HG02938 (cell line): ENCODE measurements around the gene ZNF747.
"Not testable (repeated sequence)": the region's sequence is repeated elsewhere in the genome, so short reads cannot be mapped to it uniquely, and the experiment has no call there.

Experiments
- ATAC-seq: cut with Tn5 transposase; IDR thresholded peaks from one replicate; pipeline ENCODE4 v1.9.1; 2021; ENCODE audit warnings: mild to moderate bottlenecking, moderate library complexity; ENCODE audit not compliant: unreplicated experiment

Gene ZNF747

GRCh38 chr16:30557957-30558788 is 23.5 kb upstream of the ZNF747 start, which contains the start of gene ZNF764:
ZNF764 (minus strand) TSS chr16:30558374; CDS start chr16:30558182, 192 bp downstream.
- ATAC-seq = peak; percentile 85

GRCh38 chr16:30557707-30557956 is 23.0 kb upstream of the ZNF747 start:
- ATAC-seq = no peak

- no peak for ATAC-seq
Observed at GRCh38 chr16:30556125-30556473, 21.4 kb upstream of the ZNF747 start.

GRCh38 chr16:30555315-30556124 is 20.9 kb upstream of the ZNF747 start:
- ATAC-seq = no peak

DNA sequence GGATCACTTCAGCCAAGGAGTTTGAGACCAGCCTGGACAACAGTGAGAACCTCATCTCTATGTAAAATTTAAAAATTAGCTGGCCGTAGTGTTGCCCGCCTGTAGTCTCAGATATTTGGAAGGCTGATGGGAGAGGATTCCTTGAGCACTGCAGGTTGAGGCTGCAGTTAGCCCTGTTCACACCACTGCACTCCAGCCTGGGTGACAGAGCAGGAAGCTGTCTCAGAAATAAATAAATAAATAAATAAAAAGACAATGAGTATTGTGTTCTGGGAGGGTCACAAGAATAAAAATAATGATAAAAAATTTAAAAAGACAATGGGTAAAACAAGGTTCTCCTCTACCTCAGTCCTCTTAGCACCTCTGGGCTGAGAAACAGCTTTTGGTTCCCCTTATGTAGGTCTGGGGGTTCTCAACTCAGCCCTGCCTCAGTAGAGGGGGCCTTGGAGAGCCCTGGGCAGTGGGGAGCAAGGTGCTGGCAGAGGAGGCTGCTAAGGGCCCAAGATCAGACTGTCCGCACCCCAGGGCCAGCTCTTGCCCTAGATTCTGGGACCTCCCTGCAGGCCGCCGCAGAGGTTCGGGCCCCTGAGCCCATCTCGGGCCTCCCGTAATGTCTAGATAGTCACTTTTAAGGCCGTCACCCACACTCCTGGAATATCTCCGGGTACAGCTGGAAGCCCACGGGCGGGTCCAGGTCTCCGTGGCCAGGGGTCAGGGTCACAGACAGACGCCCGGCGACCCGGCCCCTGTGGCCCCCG is 20.1 kb upstream of the ZNF747 start:
- no peak for ATAC-seq

DNA sequence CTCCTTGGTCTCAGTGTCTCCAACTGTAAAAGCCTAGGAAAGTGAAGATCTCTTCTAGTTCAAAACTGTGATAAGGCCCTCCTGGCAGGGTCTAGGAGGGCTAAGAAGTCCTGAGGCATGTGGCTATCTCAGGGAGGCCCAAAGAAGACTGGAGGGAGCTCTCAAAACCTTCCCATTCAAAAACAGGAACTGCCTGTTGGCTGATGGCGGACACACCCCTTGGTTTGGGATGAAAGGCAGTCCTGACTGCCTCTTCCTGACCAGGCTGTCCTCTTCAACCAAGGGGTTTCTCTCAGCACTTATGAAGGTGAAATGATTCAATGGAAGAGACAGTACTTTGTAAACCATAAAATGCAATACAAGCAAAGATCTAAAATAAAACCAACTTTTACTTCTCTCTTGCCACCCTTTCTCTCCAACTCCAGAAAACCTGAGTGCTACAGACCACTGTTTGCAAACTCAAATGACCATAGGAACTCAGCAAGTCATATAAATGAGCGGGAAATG is 18.8 kb upstream of the ZNF747 start:
- ATAC-seq = no peak

DNA sequence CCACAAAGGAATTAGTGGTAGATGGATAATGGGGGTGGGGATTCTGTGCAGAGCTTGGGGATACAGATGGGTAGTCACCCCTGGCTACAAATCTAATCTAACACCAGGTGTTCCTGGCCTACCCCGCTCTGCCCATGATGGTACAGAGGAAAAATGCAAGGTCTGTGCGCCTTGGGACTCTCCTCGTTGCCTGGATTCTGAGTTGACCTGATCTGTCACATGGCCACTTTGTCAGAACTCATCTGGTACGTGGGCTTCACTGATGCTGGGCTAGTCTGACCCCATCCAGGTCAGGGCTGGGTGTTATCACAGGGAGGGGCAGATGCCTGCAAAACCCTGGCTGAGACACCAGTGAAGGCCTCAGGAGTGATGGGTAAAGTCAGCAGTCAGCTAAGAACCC is 18.3 kb upstream of the ZNF747 start:
- ATAC-seq = no peak

DNA sequence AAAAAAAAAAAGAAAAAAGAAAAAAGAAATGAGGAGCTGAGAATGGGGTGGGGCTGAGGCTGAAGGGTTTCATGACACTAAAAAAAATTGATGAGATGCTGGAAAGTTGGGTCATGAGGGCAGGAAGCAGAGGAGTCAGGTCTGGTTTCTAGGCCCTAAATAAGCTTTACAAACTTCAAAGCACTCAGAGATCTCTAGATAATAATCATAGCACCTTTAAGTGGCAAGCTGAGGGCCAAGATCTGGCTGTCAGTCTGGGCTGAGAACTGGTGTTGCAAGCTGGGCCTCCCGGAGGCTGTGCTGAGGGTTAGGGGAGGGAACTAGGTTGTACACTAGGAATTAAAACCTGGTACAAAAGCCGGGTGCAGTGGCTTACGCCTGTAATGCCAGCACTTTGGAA is 17.1 kb upstream of the ZNF747 start:
- no peak for ATAC-seq

GRCh38 chr16:30548416-30549253 is 14.0 kb upstream of the ZNF747 start:
- ATAC-seq = no peak

GRCh38 chr16:30546115-30546514 is 11.5 kb upstream of the ZNF747 start:
- ATAC-seq = no peak

DNA sequence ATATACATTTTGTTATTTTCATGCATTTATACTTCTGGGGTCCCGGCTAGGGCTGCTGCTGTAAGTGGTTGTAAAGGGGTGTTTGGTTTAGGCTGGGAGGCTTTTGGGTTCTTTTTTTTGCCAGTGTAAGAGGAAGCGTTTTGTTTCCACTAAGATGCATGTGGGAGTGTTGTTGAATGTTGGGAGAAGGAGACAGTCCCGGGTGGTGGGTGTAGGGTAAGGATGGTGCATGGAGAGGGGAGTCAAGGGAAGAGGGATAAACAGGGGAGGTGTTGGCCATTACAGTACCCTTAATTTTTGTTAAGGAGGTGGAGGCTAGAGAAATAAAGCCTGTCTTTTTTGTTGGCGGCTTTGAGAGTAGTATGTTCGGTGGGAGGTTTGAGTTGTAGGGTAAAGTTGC is 8.4 kb upstream of the ZNF747 start:
- ATAC-seq = no peak

GRCh38 chr16:30541502-30542329 is 7.1 kb upstream of the ZNF747 start:
- ATAC-seq = no peak

- not testable (repeated sequence) for ATAC-seq
Observed at GRCh38 chr16:30540916-30541464, 6.3 kb upstream of the ZNF747 start.

DNA sequence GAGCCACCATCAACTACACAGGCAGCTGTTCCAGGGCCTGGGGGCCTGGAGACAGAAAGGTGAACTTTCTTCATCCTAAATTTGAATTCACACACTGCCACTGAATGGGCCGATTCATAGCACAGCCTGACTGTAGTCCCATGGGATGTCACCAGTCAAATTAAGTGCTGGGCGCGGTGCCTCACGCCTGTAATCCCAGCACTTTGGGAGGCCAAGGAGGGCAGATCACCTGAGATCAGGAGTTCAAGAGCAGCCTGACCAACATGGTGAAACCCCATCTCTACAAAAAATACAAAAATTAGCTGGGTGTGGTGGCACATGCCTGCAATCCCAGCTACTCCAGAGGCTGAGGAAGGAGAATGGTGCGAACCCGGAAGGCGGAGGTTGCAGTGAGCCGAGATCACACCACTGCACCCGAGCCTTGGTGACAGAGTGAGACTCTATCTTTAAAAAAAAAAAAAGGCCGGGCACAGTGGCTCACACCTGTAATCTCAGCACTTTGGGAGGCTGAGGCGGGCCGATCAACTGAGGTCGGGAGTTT is 5.4 kb upstream of the ZNF747 start:
- ATAC-seq = not testable (repeated sequence)

GRCh38 chr16:30539000-30539964 is 4.6 kb upstream of the ZNF747 start:
- ATAC-seq = no peak

DNA sequence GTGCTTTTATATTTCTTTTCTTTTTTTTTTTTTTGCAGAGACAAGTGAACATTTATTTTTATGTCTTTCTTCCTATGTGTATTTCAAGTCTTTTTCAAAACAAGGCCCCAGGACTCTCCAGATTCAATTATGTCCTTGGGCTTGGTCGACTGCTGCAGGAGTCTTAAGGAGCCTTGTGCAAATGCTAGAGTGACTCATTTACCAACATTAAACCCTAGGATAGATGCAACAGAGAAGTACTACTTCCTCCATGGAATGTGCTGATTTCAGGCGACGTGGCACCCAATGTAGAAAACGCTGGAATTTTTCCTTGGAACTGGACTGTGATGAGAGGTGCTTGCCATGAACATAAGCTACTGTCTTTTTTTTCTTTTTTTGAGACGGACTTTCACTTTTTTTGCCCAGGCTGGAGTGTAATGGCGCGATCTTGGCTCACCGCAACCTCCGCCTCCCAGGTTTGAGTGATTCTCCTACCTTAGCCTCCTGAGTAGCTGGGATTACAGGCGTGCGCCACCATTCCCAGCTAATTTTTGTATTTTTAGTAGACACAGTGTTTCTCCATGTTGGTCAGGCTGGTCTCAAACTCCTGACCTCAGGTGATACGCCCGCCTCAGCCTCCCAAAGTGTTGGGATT is 1.9 kb upstream of the ZNF747 start:
- ATAC-seq = not testable (repeated sequence)

- no peak for ATAC-seq
Observed at GRCh38 chr16:30535777-30536190, 1.1 kb upstream of the ZNF747 start.
